Measurements from ENCODE around the gene XXYLT1. TPM values are rescaled to one million over a fixed set of nuclear protein-coding genes. Genes with fewer than 3 reads are reported as not detected.
A peak's percentile ranks its signal among the peaks of the same experiment; 100 is the strongest.

The XXYLT1 gene
- total and polyA plus RNA-seq, 8 donors: 1.8 to 5.0 (median 2.6) TPM

DNA sequence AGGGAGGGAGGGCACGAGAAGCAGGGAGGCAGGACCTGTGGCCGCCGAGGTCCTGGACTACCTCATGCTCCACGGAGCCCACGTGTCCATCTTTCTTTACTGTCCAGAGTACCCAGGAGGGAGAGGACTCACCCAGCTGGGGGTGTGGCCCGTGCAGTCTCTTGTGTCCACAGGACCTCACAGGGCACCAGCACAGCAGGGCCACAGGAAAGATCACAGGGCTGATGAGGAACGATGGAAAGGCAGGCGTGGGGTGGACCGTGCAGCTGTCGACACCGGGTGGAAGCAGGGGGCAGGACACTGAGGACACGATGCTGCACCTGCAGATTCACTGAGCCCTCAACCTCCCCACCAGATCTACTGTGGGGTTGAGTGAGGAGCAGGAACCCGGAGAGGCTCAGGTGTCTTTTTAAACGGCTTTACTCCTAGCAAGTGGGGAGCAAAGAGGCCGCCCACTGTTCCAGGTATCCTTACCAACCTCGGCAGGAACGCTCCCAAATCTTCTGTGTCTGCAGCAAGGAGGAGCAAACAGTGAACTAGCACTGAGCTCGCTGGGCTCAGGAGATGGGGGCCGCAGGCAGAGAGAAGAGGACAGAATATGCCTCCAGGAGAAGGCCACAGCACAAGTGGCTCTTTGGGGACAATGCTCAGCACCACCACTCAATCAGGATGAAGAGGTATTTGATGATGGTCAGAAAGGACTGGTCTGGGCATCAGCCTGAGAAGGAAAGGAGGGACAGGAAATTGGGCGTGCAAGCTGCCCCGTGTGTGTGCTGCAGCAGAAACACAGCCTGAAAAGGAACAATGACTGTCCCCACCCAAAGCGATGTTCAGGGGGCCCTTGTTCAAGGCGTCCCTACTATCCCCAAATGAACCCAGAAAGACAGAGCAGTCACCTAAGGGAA lies 198.8 kb downstream of the XXYLT1 start:
- Histone ChIP-seq H3K36me3 (no peaks in the 10 kb centered on the region), H3K4me1 (no peaks in the 10 kb centered on the region), H3K27me3 (no peaks in the 10 kb centered on the region), H3K27ac (no peak overlapping the region), H3K9me3 (no peaks in the 10 kb centered on the region), H3K4me3 (no peak overlapping the region)
- TF ChIP-seq, protein P1, sequence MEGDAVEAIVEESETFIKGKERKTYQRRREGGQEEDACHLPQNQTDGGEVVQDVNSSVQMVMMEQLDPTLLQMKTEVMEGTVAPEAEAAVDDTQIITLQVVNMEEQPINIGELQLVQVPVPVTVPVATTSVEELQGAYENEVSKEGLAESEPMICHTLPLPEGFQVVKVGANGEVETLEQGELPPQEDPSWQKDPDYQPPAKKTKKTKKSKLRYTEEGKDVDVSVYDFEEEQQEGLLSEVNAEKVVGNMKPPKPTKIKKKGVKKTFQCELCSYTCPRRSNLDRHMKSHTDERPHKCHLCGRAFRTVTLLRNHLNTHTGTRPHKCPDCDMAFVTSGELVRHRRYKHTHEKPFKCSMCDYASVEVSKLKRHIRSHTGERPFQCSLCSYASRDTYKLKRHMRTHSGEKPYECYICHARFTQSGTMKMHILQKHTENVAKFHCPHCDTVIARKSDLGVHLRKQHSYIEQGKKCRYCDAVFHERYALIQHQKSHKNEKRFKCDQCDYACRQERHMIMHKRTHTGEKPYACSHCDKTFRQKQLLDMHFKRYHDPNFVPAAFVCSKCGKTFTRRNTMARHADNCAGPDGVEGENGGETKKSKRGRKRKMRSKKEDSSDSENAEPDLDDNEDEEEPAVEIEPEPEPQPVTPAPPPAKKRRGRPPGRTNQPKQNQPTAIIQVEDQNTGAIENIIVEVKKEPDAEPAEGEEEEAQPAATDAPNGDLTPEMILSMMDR (IDR thresholded peaks at IDR 0.05): no peak
- peak in 1 of 6 donors; percentile 44 for DNase-seq
- intact Hi-C loops (cut with DNase I): no loop called here
- 78 to 80% methylated on average over 23 of the region's 23 CpGs for WGBS, 2 donors
- FAIRE-seq: no peak
- ATAC-seq: no peak

- no peak for ATAC-seq
- H3K4me1 ChIP-seq: no peaks in the 10 kb centered on the region
- no peaks in the 10 kb centered on the region for H3K9me3 ChIP-seq
- TF ChIP-seq, protein P1 (IDR thresholded peaks at IDR 0.05): no peak
- peak in 1 of 6 donors; percentile 28 for DNase-seq
- H3K36me3 ChIP-seq: no peaks in the 10 kb centered on the region
- WGBS, 2 donors: 86 to 95% methylated on average over 18 to 19 of the region's 19 CpGs
- intact Hi-C loops (cut with DNase I): no loop called here
- H3K27ac ChIP-seq: no peak overlapping the region
- no peak overlapping the region for H3K4me3 ChIP-seq
- no peak for FAIRE-seq
- no peaks in the 10 kb centered on the region for H3K27me3 ChIP-seq
These were observed 199.8 kb downstream of the XXYLT1 start for GRCh38 chr3:195071011-195071728.

GRCh38 chr3:195070336-195070735 lies 200.6 kb downstream of the XXYLT1 start:
- intact Hi-C loops (cut with DNase I): no loop called here
- H3K9me3 ChIP-seq: no peaks in the 10 kb centered on the region
- TF ChIP-seq, protein P1 (IDR thresholded peaks at IDR 0.05): no peak
- H3K27ac ChIP-seq: no peak overlapping the region
- H3K4me3 ChIP-seq: no peak overlapping the region
- no peaks in the 10 kb centered on the region for H3K4me1 ChIP-seq
- FAIRE-seq (no peak), ATAC-seq (no peak), DNase-seq (no peak)
- H3K36me3 ChIP-seq: no peaks in the 10 kb centered on the region
- 57 to 64% methylated on average over 6 of the region's 6 CpGs for WGBS, 2 donors
- no peaks in the 10 kb centered on the region for H3K27me3 ChIP-seq

GRCh38 chr3:195069501-195070251 lies 201.3 kb downstream of the XXYLT1 start:
- TF ChIP-seq, protein P1 (IDR thresholded peaks at IDR 0.05): no peak
- intact Hi-C loops (cut with DNase I): no loop called here
- ATAC-seq (no peak), FAIRE-seq (no peak), DNase-seq (peak in 1 of 6 donors; percentile 38)
- Histone ChIP-seq H3K4me3 (no peak overlapping the region), H3K27ac (no peak overlapping the region), H3K36me3 (no peaks in the 10 kb centered on the region), H3K4me1 (no peaks in the 10 kb centered on the region), H3K9me3 (no peaks in the 10 kb centered on the region), H3K27me3 (no peaks in the 10 kb centered on the region)
- WGBS, 2 donors: 94 to 96% methylated on average over 33 of the region's 33 CpGs

Data from pancreas (tissue), 10 donors.